GM11168 (cell line): ENCODE data around the gene CCDC186.
"Not testable (repeated sequence)": the region's sequence is repeated elsewhere in the genome, so short reads cannot be mapped to it uniquely, and the experiment has no call there.

ENCODE experiments used
- in situ Hi-C: fragments of 300-500 bp; cut with MboI; formaldehyde crosslinking; loops from one replicate; pipeline ENCODE4 v1.12.0; 2022; ENCODE audit warnings: low sequenced_read_pairs; ENCODE audit not compliant: unreplicated experiment

CCDC186 gene

DNA sequence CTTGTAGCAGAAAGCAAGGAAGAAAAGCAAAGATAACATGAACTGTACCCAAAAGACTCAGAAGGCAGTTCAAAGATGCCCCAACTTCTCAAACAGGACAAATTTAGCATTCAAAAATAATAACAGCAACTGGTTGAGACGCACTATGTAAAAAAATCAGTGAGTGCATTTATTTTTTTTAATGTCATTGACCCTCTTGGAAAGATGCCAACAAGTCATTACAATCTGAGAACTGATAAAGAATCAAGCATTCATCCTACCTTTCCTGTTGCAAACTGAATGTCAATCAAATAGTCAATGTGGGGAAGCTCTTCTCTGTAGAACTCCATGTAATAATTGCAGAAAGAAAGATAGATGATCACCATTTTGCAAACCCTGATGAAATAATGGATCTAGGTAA lies 1.7 kb upstream of the CCDC186 start:
- in situ Hi-C loops = no loop called here

DNA sequence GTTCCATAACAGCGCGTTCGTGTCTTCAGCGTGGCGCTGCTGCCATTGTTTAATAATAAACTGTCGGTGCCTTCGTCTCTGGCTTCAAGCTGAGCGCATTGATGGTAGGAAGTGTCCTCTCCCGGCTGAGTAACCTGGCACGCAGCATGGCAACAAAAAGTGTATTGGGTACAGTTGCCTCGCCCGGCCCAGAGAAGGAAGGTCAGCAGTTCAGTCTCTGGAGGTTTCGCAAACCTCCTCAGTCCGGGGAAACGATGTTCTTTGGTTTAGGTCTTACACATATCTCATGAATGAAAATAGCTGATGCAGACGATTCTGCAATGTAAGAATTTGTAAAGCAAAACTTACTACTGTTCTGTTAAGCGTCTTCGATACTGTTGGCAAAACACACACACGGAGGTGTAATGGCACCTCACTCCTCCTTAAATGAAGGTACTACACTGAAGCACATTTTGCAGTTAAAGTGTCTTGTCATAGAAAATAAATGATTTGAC lies 739 bp upstream of the CCDC186 start:
- in situ Hi-C loops = no loop called here

DNA sequence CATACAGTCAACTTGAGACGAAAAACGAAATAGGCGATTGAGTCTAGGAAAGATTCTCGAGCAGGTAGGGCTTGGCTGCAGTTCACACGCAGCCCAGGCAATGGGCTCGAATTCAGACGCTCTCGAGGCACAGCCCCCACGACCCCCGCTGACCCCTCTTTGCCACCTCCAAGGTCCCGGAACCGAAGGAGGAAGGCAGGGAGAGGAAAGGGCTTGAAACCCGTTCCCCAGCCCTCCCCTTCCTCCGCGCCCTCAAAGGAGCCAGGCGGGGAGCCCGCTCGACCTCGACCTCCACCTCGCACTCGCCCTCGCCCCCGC lies 441 bp downstream of the CCDC186 start:
- in situ Hi-C loops = no loop called here

DNA sequence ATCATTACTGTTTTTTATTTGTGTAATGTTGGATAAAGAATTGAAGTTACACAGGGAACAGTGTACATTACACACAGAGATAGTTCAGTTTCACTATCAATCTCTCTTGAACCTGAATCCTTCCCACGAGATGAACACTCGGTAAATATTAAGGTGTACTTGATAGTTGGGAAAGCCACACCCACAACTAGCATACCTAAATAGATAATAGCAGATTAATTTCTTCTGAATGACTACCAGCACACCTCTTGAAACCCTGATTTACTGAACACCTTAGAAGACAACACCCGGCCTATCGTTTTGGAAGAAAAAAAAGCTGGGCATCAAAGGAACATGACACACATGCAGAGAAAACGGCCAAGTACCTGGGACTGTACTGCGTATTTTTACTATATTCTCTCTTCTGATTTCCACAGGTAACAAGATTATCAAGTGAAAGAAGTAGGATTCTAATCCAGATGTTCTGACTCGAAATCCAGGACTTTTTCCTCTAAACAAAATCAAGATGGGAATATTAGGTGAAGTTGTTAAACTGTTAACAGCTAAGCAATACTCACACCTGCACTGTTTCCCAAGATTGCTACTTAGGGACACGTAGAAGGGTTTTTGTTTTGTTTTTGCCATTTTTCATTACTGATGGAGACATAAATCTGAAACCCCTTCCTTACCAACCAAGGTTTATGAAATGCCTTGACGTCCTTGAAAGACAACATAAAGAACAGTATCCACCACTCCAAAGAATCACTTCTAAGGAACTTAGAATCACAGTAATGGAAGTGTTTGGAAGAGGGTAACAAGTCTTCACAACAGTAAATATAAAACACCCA lies 1.0 kb downstream of the CCDC186 start:
- in situ Hi-C loops = no loop called here

DNA sequence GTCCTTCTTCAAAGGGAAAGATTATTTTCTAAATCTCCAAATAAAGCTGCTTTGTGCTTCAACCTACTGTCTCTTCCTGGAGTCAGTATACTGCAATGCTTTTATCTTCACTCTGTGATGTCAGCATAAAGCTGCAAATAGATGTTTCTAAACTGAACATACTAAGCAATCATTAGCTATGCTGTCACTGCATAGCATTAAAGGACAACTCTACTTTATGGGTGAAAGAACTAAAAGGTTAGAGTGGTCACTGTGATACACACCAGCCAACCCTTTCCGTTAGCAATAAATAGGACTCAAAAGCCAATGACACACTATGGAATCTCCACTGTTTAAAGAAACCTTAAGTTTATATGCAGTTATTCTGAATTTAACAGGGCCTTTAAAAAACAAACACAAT lies 1.8 kb downstream of the CCDC186 start:
- in situ Hi-C loops = no loop called here

DNA sequence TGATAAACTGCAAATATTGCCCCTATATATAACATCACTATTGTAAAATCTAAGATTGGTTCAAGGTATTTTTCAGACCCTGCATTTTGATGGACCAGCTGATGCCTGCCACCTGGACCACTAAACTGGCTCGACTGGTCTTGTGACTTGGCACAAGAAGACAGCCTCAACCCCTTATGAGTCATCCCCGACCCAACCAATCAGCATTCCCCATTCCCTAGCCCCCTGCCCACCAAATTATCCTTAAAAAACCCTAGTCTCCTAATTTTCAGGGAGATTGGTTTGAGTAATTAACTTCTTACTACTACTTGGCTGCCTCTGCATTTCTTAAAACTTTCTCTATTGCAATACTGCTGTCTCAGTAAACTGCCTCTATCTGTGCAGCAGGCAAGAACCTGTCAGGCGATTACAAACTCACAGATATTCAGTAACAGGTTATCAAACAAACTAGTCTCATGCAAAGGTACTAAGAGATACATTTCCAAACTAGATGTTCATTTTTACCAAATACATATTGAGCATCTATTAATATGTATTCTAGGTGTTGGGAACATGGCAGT lies 5.5 kb downstream of the CCDC186 start:
- in situ Hi-C loops = no loop called here

DNA sequence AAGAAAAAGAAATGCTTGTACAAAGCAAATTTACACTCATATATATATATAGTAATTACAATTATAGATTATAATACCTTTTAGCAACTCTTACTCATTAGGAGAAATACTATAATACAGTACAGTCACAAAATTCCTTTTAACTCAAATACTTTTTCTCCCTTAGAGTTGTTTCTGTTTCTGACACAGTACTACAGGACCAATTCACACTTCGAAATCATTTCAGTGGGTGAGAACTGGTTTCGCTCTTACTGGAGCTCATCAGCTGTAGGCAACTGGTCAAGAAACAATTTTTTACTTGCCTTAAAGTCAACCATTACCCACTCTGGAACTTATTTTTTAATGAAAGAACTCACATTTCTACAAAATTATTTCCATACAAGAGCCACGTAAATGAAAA lies 6.0 kb downstream of the CCDC186 start:
- in situ Hi-C loops = no loop called here

DNA sequence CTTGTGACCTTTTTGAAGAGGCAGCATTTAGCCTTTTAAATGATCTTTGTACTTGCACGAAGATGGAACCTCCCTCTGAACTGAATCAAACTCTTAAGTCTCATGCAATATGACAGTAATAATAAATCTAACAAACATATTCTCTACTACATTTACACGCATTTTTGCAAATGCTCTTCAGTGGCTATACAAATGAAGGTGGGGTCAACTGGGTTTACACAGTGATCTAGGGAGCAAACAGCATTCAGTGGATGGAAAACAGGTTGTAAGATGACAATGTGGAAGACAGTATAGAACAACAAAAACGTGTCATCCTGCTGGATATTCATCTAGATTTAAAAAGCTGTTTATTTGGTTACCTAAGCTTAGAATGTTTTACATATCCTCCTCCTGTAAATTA lies 7.5 kb downstream of the CCDC186 start:
- in situ Hi-C loops = no loop called here

DNA sequence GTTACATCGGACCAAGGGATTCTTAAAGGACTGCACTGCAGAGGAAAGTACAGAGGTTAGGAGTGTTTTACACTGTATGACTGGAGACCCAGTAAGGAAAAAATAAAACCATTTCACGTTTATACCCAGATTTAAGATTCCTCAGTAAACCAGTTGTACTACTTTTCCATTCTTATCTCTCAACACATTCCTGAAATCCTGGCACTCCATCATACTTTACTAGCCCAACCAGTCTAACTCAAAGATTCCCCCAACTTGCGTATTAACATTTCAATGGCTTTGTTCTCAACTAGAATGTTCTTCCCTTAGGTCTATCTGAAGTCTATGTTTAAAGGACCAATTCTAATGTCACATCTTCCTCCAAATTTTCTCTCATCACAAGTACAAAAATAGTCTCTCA lies 8.0 kb downstream of the CCDC186 start:
- in situ Hi-C loops = no loop called here

DNA sequence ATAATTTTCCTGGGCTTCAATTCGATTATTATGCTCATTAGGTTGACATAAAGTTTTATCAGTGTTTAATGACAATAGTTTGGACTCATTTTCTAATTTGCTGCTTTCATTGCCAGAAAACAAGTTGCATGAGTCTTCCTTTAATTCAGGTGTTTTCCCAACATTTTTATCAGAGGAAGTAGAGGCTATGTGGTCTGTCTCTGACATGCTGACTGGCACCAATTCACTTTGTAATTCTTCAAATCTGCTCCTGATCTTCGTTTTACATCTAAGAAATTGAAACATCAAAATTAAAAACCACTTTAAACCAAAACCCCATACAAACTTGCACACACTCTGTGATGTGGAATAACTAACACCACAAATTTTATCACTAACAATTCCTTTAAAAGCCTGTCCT lies 10.9 kb downstream of the CCDC186 start:
- in situ Hi-C loops = no loop called here

DNA sequence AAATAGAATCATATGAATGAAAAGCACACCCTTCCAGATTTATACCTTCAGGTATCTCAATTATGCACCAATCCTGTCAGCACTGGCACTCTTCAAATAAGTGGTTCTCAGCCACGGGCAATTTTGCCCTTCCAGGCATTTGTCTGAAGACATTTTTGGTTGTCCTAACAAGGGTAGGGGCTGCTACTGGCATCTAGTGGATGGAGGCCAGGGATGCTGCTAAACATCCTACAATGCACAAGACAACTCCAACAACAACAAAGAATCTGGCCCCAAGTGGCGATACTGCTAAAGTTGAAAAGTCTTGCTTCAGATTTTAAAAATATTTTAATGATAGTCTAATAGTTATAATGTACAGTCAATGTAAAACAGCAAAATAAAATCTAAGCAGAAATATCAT lies 16.1 kb downstream of the CCDC186 start:
- in situ Hi-C loops = no loop called here

DNA sequence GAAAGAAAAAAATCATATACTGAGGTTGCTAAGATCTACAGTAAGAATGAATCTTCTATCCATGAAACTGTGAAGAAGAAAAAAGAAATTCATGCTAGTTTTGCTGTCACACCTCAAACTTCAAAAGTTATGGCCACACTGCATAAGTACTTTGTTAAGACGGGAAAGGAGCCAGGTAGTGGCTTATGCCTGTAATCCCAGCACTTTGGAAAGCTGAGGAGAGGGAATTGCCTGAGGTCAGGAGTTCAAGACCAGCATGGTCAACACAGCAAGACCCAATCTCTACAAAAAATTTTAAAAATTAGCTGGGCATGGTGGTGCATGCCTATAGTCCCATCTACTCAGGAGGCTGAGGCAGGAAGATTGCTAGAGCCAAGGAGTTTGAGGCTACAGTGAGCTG lies 22.1 kb downstream of the CCDC186 start:
- in situ Hi-C loops = no loop called here

DNA sequence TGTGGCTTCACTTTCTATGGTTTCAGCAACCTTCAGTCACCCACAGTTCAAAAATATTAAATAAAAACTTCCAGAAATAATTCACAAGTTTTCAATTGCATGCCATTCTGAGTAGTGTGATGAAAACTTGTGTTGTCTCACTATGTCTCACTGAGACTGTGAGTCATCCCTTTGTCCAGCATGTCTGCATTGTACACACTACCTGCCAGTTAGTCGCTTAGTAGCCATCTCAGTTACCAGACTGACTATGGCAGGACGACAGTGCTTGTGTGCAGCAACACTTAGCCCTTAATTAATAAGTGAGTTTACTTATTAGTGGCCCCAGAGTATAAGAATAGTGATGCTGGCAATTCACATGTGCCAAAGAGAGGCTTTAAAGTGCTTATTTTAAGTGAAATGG lies 22.5 kb downstream of the CCDC186 start:
- in situ Hi-C loops = no loop called here

DNA sequence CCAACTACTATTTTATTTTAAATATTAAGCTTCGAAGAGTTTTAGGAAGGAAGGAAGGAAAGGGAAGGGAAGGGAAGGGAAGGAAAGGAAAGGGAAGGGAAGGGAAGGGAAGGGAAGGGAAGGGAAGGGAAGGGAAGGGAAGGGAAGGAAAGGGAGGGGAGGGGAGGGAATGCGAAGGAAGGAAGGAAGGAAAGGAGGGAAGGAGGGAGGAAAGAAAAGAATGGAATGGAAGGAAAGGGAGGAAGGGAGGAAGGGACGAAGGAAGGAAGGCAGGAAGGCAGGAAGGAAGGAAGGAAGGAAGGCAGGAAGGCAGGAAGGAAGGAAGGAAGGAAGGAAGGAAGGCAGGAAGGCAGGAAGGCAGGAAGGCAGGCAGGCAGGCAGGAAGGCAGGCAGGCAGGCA lies 24.5 kb downstream of the CCDC186 start:
- in situ Hi-C loops = not testable (repeated sequence)

DNA sequence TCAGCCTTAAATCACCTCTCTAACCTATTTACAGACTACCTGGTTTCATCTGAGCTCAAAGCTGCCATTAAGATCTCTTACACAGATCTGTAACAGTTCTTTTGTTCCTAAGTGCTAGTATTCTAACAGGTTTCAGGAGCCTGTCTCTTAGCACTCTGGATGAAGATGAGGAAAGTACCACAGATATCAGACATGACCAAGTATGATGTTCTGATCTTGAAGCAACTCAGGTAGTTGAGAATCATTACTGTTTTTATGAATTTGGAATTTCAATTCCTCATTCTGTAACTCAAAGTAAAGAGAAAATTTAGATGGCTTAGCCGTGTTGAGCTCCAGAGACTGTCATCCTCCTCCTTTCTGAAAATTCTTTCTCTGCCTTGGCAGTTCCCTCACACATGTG lies 30.8 kb downstream of the CCDC186 start:
- in situ Hi-C loops = no loop called here

DNA sequence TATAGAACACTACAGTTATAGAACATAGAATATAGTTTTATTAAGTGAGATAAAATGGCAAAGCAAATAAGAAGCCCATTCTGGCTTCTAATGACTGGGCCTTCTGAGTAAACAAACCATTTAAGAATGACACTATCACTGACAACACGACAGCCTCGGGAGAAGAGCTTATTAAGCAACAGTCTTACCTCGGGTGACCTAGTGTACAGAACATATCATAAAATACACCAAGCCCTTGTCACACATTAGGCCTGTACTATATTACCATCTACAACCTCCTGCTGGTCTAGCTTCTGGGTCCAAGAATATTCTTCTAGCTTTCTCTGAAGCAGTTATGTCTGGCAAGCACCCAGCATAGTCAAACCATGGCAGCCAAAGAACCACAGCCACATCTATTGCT lies 32.0 kb downstream of the CCDC186 start:
- in situ Hi-C loops = no loop called here

DNA sequence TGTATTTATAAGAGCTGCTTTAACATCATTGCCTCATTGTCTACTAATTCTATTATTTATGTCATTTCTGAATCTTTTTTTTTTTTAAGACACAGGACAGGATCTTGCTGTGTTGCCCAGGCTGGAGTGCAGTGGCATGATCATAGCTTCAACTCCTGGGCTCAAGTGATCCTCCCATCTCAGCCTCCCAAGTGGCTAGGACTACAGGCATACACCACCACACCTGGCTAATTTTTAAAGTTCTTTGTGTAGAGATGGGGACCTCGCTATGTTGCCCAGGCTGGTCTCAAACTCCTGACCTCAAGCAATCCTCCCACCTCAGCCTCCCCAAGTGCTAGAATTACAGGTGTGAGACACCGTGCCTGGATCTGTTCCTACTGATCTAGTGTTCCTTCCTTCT lies 33.2 kb downstream of the CCDC186 start:
- in situ Hi-C loops = not testable (repeated sequence)

DNA sequence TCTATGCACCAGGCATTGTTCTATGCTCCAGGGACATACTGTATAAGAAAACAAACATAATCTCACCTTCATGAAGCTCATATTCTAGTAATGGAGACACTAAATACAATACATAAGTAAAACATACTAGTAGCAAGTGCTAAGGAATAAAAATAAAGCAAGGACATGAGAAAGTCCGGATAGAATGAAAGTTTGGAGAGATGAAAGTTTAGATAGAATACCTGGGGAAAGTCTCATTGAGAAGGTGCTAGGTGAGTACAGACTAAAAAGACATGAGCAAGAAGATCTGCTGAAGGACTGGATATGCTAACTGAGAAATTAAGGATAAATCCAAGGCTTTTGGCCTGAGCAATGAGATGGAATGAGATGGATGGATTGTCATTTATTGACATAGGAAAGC lies 34.0 kb downstream of the CCDC186 start:
- in situ Hi-C loops = no loop called here

DNA sequence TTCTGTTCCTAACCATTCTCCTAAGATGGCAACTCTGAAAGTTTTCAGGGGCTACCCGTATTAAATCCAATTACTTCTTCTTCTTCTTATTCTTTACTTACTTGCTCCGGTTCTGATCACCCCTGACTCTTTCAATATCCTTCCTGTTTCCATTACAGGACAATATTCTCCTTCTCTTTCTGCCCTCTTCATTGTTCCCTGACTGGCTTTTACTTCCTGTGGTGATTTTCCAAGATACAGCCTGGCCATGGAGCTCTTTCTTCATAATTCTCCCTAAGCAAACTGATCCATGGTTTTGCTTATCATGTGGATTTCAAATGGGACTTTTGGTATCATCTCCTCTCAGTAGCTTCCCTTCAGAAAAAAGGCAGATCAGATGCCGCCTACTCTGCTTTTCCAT lies 35.4 kb downstream of the CCDC186 start:
- in situ Hi-C loops = no loop called here

DNA sequence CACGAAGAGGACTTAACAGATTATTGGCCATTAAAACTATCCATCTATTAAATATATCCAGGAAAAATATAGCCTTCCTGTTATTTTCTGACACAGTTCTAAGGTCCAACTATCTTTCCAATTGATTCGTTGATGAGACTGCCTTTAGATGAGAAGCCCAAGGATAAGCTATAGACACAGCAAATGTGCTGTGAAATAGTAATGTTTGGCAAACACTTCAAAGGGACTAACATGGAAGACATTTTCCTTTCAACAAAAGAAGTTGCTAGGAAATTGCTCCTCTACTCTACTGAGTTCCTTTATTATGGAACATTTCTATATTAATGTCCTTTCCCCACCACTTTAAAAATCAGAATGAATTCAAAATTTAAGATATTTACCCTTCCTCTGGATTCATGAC lies 38.5 kb downstream of the CCDC186 start:
- in situ Hi-C loops = no loop called here

DNA sequence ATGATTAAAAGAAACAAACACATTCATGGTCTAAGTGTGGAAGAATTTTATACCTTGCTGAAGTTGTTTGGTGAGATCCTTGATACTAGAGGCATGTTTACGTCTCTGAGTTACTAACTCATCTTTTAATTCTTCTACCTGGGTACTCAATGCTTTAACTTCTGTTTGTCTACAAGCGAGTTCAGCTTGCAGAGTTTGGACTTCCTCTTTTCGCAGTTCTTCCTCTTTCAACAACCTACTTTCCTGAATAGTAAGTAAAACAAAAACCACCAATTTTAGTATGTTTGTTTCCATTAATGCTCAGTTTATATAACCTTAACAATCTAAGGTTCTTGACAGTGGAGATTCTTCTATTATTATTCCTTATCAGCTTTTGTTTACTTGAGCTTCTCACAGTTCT lies 42.9 kb downstream of the CCDC186 start:
- in situ Hi-C loops = no loop called here

DNA sequence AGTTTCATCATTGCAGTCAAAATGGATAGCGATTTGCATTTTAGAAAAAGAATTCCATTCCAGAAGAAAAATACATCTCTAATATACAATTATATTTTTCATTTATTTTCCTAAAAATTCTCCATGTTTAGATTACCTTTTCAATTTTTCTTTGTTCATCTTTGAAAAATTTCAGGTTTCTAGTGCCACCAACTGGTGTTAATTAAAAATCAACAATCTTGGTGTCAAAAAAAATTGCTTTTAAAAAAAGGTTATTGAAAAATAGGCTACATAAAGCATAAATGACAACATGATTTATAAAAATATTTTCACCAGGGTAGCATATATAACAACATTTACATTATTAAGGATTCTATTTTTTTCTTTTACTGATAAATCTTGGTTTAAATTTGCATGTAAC lies 53.0 kb downstream of the CCDC186 start:
- in situ Hi-C loops = no loop called here
